Neuronal stem cell (in vitro differentiated cells): ENCODE data around the gene SLC25A6.
A peak's percentile ranks its signal among the peaks of the same experiment; 100 is the strongest.
"Not testable (repeated sequence)": the region's sequence is repeated elsewhere in the genome, so short reads cannot be mapped to it uniquely, and the experiment has no call there.

Experiments used
- DNase-seq: peaks from one replicate; pipeline ENCODE4 v3.0.0-alpha.2; 2013; ENCODE audit warnings: low spot score
- H2AFZ ChIP-seq: one replicate; pipeline ENCODE4 v1.6.1; 2013; ENCODE audit warnings: mild to moderate bottlenecking, low read length, inconsistent platforms
- H2AK5ac ChIP-seq: 2 replicates; pipeline ENCODE4 v1.6.1; 2013; ENCODE audit warnings: low read depth, mild to moderate bottlenecking, inconsistent platforms, low read length, moderate library complexity, mixed read lengths
- H2BK120ac ChIP-seq: 2 replicates; pipeline ENCODE4 v1.6.1; 2013; ENCODE audit warnings: low read depth, mild to moderate bottlenecking, inconsistent platforms, low read length, moderate library complexity, mixed read lengths
- H2BK12ac ChIP-seq: one replicate; pipeline ENCODE4 v1.6.1; 2013; ENCODE audit warnings: low read length, inconsistent platforms
- H2BK15ac ChIP-seq: 2 replicates; pipeline ENCODE4 v1.6.1; 2013; ENCODE audit warnings: mild to moderate bottlenecking, low read length, inconsistent platforms, mixed read lengths
- H2BK5ac ChIP-seq: one replicate; pipeline ENCODE4 v1.6.1; 2013; ENCODE audit warnings: inconsistent platforms, mild to moderate bottlenecking, low read length, moderate library complexity
- H3K14ac ChIP-seq: one replicate; pipeline ENCODE4 v1.6.1; 2013; ENCODE audit warnings: low read length, inconsistent platforms
- H3K18ac ChIP-seq: 2 replicates; pipeline ENCODE4 v1.6.1; 2013; ENCODE audit warnings: low read length, inconsistent platforms
- H3K23ac ChIP-seq: 2 replicates; pipeline ENCODE4 v1.6.1; 2013; ENCODE audit warnings: low read depth, mild to moderate bottlenecking, mixed read lengths, low read length, inconsistent platforms; ENCODE audit not compliant: poor library complexity
- H3K27ac ChIP-seq: replicated peaks from 3 replicates; pipeline ENCODE4 v1.5.1; 2013; ENCODE audit warnings: low read length, inconsistent platforms
- H3K27me3 ChIP-seq, 3 experiments: 2 replicates each; pipeline ENCODE4 v1.6.1; 2013; ENCODE audit warnings: low read length in 3 of 3, mild to moderate bottlenecking in 2 of 3, inconsistent platforms in 1 of 3, low read depth in 1 of 3, mixed read lengths in 1 of 3, moderate library complexity in 1 of 3; ENCODE audit not compliant: control insufficient read depth in 3 of 3, insufficient read depth in 3 of 3
- H3K36me3 ChIP-seq, 2 donors: replicated peaks in 1 of 2; 2 replicates each; pipeline ENCODE4 v1.6.1; 2013; ENCODE audit warnings: low read length in 2 of 2; ENCODE audit not compliant: control insufficient read depth in 2 of 2, insufficient read depth in 2 of 2
- H3K4ac ChIP-seq: 2 replicates; pipeline ENCODE4 v1.6.1; 2013; ENCODE audit warnings: inconsistent platforms, mild to moderate bottlenecking, low read length, moderate library complexity
- H3K4me1 ChIP-seq, 2 donors: 1 replicate in 1 of 2; 2 replicates in 1 of 2; pipeline ENCODE4 v1.6.1; 2013; ENCODE audit warnings: low read length in 2 of 2, low read depth in 1 of 2; ENCODE audit not compliant: control insufficient read depth in 2 of 2, insufficient read depth in 1 of 2
- H3K4me2 ChIP-seq: one replicate; pipeline ENCODE4 v1.6.1; 2013; ENCODE audit warnings: mild to moderate bottlenecking, low read length, inconsistent platforms; ENCODE audit not compliant: insufficient read depth, poor library complexity, severe bottlenecking
- H3K4me3 ChIP-seq, 2 donors: 2 replicates each; pipeline ENCODE4 v1.5.1; 2013; ENCODE audit warnings: low read length in 2 of 2, mild to moderate bottlenecking in 2 of 2, inconsistent platforms in 1 of 2, moderate library complexity in 1 of 2
- H3K79me1 ChIP-seq: one replicate; pipeline ENCODE4 v1.6.1; 2013; ENCODE audit warnings: low read depth, mild to moderate bottlenecking, inconsistent platforms, low read length, moderate library complexity
- H3K9ac ChIP-seq: one replicate; pipeline ENCODE4 v1.6.1; 2013; ENCODE audit warnings: mild to moderate bottlenecking, low read depth, low read length, inconsistent platforms; ENCODE audit not compliant: poor library complexity
- H3K9me3 ChIP-seq, 2 donors: replicated peaks in 1 of 2; 2 replicates each; pipeline versions ENCODE3 to v1.6.1; 2013; ENCODE audit warnings: low read length in 2 of 2, mild to moderate bottlenecking in 2 of 2, inconsistent platforms in 1 of 2, low read depth in 1 of 2, mixed read lengths in 1 of 2, moderate library complexity in 1 of 2; ENCODE audit not compliant: control insufficient read depth in 2 of 2, insufficient read depth in 1 of 2
- H4K8ac ChIP-seq: one replicate; pipeline ENCODE4 v1.6.1; 2013; ENCODE audit warnings: low read depth, mild to moderate bottlenecking, inconsistent platforms, low read length, moderate library complexity
- H4K91ac ChIP-seq: one replicate; pipeline ENCODE4 v1.6.1; 2013; ENCODE audit warnings: low read length, low read depth, mild to moderate bottlenecking, inconsistent platforms; ENCODE audit not compliant: poor library complexity
- whole genome bisulfite sequencing, 2 donors: extraction: QIAGEN DNeasy Blood & Tissue Kit; methylation state at CpG; one replicate each; pipeline ENCODE4 v1.1.7; 2013; ENCODE audit warnings: missing lambda C conversion rate in 2 of 2, mixed read lengths in 1 of 2; ENCODE audit not compliant: insufficient read length in 2 of 2, insufficient replicate concordance in 1 of 2; ENCODE audit errors: extremely low coverage in 2 of 2; 5-methylcytosine and 5-hydroxymethylcytosine counted together

Gene SLC25A6

GRCh38 chrX:1380672-1381233, 11.2 kb downstream of the SLC25A6 start:
- Histone ChIP-seq H3K4me3 (no peak overlapping the region), H3K79me1 (peaks cover 6% of the 10 kb centered on the region), H2AFZ (no peak overlapping the region), H4K91ac (no peak overlapping the region), H3K27ac (peak overlapping the region; percentile 3), H3K14ac (no peak overlapping the region), H2AK5ac (peak overlapping the region; percentile 63), H3K9ac (no peak overlapping the region), H2BK15ac (no peak overlapping the region), H2BK120ac (no peak overlapping the region), H3K18ac (peak overlapping the region; percentile 48), H2BK12ac (no peak overlapping the region), H3K4me1 (no peaks in the 10 kb centered on the region), H3K23ac (no peak overlapping the region), H4K8ac (no peak overlapping the region), H3K4ac (no peak overlapping the region), H2BK5ac (peak overlapping the region; percentile 39), H3K9me3 (no peaks in the 10 kb centered on the region), H3K4me2 (no peak overlapping the region), H3K27me3 (no peaks in the 10 kb centered on the region), H3K36me3 (peaks cover 14 to 27% of the 10 kb centered on the region in 2 donors)
- WGBS, 2 donors, result no CpG with 5 or more reads among the region's 20 CpGs
- no peak for DNase-seq

DNA sequence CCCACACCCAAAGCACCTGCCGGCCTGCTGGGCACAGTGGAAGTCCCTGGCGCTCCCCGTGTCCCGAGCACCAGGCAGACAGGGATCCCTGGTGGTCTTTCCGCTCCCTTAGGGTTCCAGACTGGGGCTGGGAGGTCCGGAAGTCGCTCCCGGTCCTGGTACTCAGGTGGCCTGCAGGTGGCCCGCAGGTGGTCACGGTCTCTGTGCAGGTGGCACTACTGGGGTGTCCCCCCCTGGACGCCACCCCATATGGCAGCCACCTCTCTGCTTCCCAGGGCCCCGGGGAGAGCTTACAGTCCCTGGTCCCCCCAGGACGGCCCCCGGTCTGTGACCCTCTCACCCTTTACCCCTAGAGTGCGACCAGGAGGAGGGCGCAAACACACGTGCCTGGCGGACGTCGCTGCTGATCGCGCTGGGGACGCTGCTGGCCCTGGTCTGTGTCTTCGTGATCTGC, 13.6 kb downstream of the SLC25A6 start:
- H3K27ac ChIP-seq, result no peak overlapping the region
- H3K9ac ChIP-seq, result no peak overlapping the region
- peak overlapping the region; percentile 98 for H3K23ac ChIP-seq
- H3K36me3 ChIP-seq, result peaks cover 2 to 4% of the 10 kb centered on the region in 2 donors
- H2BK120ac ChIP-seq, result no peak overlapping the region
- H2AFZ ChIP-seq, result no peak overlapping the region
- no peak overlapping the region for H2BK12ac ChIP-seq
- no peaks in the 10 kb centered on the region for H3K27me3 ChIP-seq
- no peak overlapping the region for H3K4me3 ChIP-seq
- no peaks in the 10 kb centered on the region for H3K4me1 ChIP-seq
- no peak overlapping the region for H3K4me2 ChIP-seq
- no peak overlapping the region for H3K4ac ChIP-seq
- H3K79me1 ChIP-seq, result peaks cover 6% of the 10 kb centered on the region
- peak overlapping the region; percentile 38 for H3K14ac ChIP-seq
- H2BK15ac ChIP-seq, result peak overlapping the region; percentile 85
- H3K18ac ChIP-seq, result peak overlapping the region; percentile 17
- no peaks in the 10 kb centered on the region for H3K9me3 ChIP-seq
- no peak overlapping the region for H4K91ac ChIP-seq
- no peak for DNase-seq
- peak overlapping the region; percentile 96 for H4K8ac ChIP-seq
- peak overlapping the region; percentile 88 for H2AK5ac ChIP-seq
- no CpG with 5 or more reads among the region's 24 CpGs for WGBS, 2 donors
- peak overlapping the region; percentile 53 for H2BK5ac ChIP-seq

DNA sequence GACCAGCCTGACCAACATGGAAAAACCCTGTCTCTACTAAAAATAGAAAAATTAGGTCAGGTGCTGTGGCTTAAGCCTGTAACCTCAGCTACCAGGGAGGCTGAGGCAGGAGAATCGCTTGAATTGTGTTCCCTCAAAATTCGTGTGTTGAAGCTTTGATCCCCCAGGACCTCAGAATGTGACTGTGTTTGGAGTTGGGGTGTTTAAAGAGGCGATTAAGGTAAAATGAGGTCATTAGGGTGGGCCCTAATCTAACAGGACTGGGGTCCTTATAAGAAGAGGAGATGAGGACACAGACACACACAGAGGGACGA, 23.6 kb downstream of the SLC25A6 start:
- WGBS, 2 donors, result no CpG with 5 or more reads among the region's 4 CpGs
- H3K4ac ChIP-seq, result no peak overlapping the region

DNA sequence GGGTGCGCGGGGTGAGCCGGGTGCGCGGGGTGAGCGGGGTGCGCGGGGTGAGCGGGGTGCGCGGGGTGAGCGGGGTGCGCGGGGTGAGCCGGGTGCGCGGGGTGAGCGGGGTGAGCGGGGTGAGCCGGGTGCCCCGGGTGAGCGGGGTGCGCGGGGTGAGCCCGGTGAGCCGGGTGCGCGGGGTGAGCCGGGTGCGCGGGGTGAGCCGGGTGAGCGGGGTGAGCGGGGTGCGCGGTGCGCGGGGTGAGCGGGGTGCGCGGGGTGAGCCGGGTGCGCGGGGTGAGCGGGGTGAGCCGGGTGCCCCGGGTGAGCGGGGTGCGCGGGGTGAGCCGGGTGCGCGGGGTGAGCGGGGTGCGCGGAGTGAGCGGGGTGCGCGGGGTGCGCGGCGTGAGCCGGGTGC, 25.6 kb downstream of the SLC25A6 start:
- H3K4me1 ChIP-seq, H3K4ac ChIP-seq, H4K91ac ChIP-seq, H3K18ac ChIP-seq, H3K4me3 ChIP-seq, H2BK120ac ChIP-seq, H3K27ac ChIP-seq, H3K4me2 ChIP-seq, H2AK5ac ChIP-seq, H3K14ac ChIP-seq, H3K79me1 ChIP-seq, DNase-seq, H3K36me3 ChIP-seq, H4K8ac ChIP-seq, H2BK12ac ChIP-seq, H3K9ac ChIP-seq, H2BK15ac ChIP-seq, H3K9me3 ChIP-seq, H2BK5ac ChIP-seq, H3K27me3 ChIP-seq, H3K23ac ChIP-seq, H2AFZ ChIP-seq: not testable (repeated sequence)
- no CpG with 5 or more reads among the region's 63 CpGs for WGBS, 2 donors

More for the DNA sequence above, 23.6 kb downstream of the SLC25A6 start:
- no peaks in the 10 kb centered on the region for H3K79me1 ChIP-seq
- no peak overlapping the region for H3K14ac ChIP-seq
- no peak overlapping the region for H3K4me2 ChIP-seq
- no peak overlapping the region for H3K23ac ChIP-seq
- no peak overlapping the region for H2BK15ac ChIP-seq
- no peak overlapping the region for H2BK12ac ChIP-seq
- H3K36me3 ChIP-seq, result no peaks in the 10 kb centered on the region
- H2AK5ac ChIP-seq, result no peak overlapping the region
- H3K9me3 ChIP-seq, result no peaks in the 10 kb centered on the region
- no peaks in the 10 kb centered on the region for H3K4me1 ChIP-seq
- DNase-seq, result no peak
- H4K91ac ChIP-seq, result no peak overlapping the region
- no peak overlapping the region for H2BK5ac ChIP-seq
- no peak overlapping the region for H2BK120ac ChIP-seq
- H2AFZ ChIP-seq, result no peak overlapping the region
- H4K8ac ChIP-seq, result no peak overlapping the region
- no peak overlapping the region for H3K4me3 ChIP-seq
- H3K27me3 ChIP-seq, result no peaks in the 10 kb centered on the region
- H3K27ac ChIP-seq, result no peak overlapping the region
- no peak overlapping the region for H3K9ac ChIP-seq
- H3K18ac ChIP-seq, result no peak overlapping the region
